ENCODE results near the gene GPR153. TPM values are rescaled to one million over a fixed set of nuclear protein-coding genes. Genes with fewer than 3 reads are reported as not detected.

The GPR153 gene
- total RNA-seq, 1 experiment from 2014 or later: 6.1 TPM

DNA sequence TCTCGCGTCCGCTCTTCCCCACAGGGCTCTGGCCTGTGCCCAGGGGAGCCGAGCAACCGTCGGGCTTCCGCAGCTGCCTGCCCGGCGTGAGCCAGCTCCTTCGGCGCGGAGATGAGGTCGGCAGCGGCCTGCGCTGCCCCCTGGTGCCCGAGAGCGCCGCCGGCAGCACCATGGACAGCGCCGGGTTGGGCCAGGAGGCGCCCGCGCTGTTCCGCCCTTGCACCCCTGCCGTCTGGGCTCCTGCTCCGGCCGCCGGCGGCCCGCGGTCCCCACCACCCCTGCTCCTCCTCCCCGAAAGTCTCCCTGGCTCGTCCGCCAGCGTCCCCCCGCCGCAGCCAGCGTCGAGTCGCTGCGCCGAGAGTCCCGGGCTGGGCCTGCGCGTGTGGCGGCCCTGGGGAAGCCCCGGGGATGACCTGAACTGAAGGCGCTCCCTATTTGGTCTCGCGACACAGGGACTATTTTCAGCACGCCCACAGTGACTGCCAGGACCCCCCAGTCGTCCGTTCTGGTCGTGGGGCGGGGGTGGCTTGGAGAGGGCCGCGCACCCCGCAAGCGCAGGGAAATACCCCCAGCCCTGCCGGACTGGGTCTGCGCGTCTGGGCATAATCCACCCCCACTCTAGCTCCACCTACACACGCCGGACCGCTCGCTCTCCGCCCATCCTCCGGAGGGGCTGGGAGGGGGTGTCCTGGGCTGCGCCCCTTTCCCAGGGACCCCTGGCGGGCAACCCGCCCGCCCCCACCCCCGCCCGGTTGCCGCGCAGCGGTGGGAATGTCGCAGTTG is 15.6 kb downstream of the GPR153 start:
- H4K20me1 ChIP-seq (ENCODE audit: insufficient read depth): no peaks in the 10 kb centered on the region
- H3K27ac ChIP-seq (ENCODE audit: low read depth, low read length): no peak overlapping the region
- H3K9ac ChIP-seq (ENCODE audit: low read length): no peak overlapping the region; the same call in 1 of the 2 replicates
- POLR2A ChIA-PET: no interaction called here
- peak; percentile 57 for DNase-seq (ENCODE audit: low read depth, low spot score)
- peak overlapping the region; percentile 45 for H2AFZ ChIP-seq (ENCODE audit: low read depth, low read length, poor library complexity, severe bottlenecking)
- CTCF ChIA-PET: interaction anchor here (0.6 to 5.0 kb wide), 24 partner anchors 8 to 210 kb away, joined by 3 to 39 read pairs (median 5); partner anchors contain the start of genes HES2, ICMT and RNF207
- no peaks in the 10 kb centered on the region for H3K36me3 ChIP-seq (ENCODE audit: control insufficient read depth in 1 of 2, insufficient read depth in 2 of 2, low read length in 2 of 2)
- H3K4me1 ChIP-seq (ENCODE audit: control insufficient read depth in 1 of 2, insufficient read depth in 2 of 2, low read length in 2 of 2): peaks cover 19 to 51% of the 10 kb centered on the region in 2 experiments; a peak in 3 of 4 replicates
- no peaks in the 10 kb centered on the region for H3K9me3 ChIP-seq (ENCODE audit: control insufficient read depth in 1 of 2, insufficient read depth in 1 of 2, low read depth in 1 of 2, low read length in 2 of 2)
- H3K79me2 ChIP-seq (ENCODE audit: insufficient read depth, low read length): no peaks in the 10 kb centered on the region
- no TSS peak for BruUV-seq (replicated peaks)
- RAD21 ChIA-PET (ENCODE audit: low non-redundant PET in 1 of 2, low total read pairs in 2 of 2, uncharacterized antibody in 2 of 2, unreplicated experiment in 2 of 2): interaction anchor here (0.6 to 2.8 kb wide), 11 partner anchors 8 to 195 kb away, joined by 3 to 10 read pairs (median 5); partner anchors contain the start of gene ACOT7 (in 1 of the 2)
- intact Hi-C loops (cut with micrococcal nuclease): loop anchor here (1.0 to 5.0 kb wide), 4 partner anchors 40 to 962 kb away; no protein-coding TSS in a partner anchor
- no peaks in the 10 kb centered on the region for H3K9me2 ChIP-seq (ENCODE audit: insufficient read depth)
- H3K27me3 ChIP-seq (ENCODE audit: insufficient read depth, low read length): no peaks in the 10 kb centered on the region
- ATAC-seq: peak; percentile 60
- H3K4me3 ChIP-seq (replicated peaks in 1 of 2; ENCODE audit: low read depth in 1 of 2, low read length in 2 of 2): peak overlapping the region; percentile 45 to 55
- peak overlapping the region; percentile 90 for H3K4me2 ChIP-seq (ENCODE audit: low read length)
- TF ChIP-seq ATF3 (IDR thresholded peaks at IDR 0.05) (no peak), SP1 (IDR thresholded peaks at IDR 0.05; ENCODE audit: low read depth) (no peak), ZNF274 (IDR thresholded peaks at IDR 0.05; ENCODE audit: low read depth, low read length) (no peak), YY1 (IDR thresholded peaks at IDR 0.05; ENCODE audit: extremely low read depth, insufficient replicate concordance, low read depth, low read length) (peak; percentile 43), EGR1 (IDR thresholded peaks at IDR 0.05; ENCODE audit: low read depth) (0 out of 2 replicates have a peak, but pooled peaks have one; percentile 30), SIN3A (IDR thresholded peaks at IDR 0.05; ENCODE audit: low read depth) (peak; percentile 95), EZH2phosphoT487 (IDR thresholded peaks at IDR 0.05; ENCODE audit: borderline replicate concordance) (no peak), CEBPB (IDR thresholded peaks at IDR 0.05; ENCODE audit: low read depth) (no peak), FOSL1 (IDR thresholded peaks at IDR 0.05; ENCODE audit: low read depth) (no peak), CBX3 (IDR thresholded peaks at IDR 0.05; ENCODE audit: low read depth) (no peak; the same call in 1 of the 2 replicates), ZFX (IDR thresholded peaks at IDR 0.05) (peak; percentile 42; the same call in 1 of the 2 replicates), RAD21 (IDR thresholded peaks at IDR 0.05; ENCODE audit: low read depth) (peak; percentile 96), TCF7L2 (IDR thresholded peaks at IDR 0.05; ENCODE audit: borderline replicate concordance, extremely low read depth, insufficient read depth, insufficient read length) (peak; percentile 40), POLR2A (IDR thresholded peaks at IDR 0.05; ENCODE audit: borderline replicate concordance, extremely low read depth, insufficient read depth, insufficient read length) (no peak), JUND (IDR thresholded peaks at IDR 0.05) (no peak), ELF1 (IDR thresholded peaks at IDR 0.05; ENCODE audit: borderline replicate concordance, low read depth) (no peak)
- TF ChIP-seq, protein P1, sequence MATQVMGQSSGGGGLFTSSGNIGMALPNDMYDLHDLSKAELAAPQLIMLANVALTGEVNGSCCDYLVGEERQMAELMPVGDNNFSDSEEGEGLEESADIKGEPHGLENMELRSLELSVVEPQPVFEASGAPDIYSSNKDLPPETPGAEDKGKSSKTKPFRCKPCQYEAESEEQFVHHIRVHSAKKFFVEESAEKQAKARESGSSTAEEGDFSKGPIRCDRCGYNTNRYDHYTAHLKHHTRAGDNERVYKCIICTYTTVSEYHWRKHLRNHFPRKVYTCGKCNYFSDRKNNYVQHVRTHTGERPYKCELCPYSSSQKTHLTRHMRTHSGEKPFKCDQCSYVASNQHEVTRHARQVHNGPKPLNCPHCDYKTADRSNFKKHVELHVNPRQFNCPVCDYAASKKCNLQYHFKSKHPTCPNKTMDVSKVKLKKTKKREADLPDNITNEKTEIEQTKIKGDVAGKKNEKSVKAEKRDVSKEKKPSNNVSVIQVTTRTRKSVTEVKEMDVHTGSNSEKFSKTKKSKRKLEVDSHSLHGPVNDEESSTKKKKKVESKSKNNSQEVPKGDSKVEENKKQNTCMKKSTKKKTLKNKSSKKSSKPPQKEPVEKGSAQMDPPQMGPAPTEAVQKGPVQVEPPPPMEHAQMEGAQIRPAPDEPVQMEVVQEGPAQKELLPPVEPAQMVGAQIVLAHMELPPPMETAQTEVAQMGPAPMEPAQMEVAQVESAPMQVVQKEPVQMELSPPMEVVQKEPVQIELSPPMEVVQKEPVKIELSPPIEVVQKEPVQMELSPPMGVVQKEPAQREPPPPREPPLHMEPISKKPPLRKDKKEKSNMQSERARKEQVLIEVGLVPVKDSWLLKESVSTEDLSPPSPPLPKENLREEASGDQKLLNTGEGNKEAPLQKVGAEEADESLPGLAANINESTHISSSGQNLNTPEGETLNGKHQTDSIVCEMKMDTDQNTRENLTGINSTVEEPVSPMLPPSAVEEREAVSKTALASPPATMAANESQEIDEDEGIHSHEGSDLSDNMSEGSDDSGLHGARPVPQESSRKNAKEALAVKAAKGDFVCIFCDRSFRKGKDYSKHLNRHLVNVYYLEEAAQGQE (IDR thresholded peaks at IDR 0.05; ENCODE audit: low read depth): peak; percentile 95
- TF ChIP-seq, protein P2, sequence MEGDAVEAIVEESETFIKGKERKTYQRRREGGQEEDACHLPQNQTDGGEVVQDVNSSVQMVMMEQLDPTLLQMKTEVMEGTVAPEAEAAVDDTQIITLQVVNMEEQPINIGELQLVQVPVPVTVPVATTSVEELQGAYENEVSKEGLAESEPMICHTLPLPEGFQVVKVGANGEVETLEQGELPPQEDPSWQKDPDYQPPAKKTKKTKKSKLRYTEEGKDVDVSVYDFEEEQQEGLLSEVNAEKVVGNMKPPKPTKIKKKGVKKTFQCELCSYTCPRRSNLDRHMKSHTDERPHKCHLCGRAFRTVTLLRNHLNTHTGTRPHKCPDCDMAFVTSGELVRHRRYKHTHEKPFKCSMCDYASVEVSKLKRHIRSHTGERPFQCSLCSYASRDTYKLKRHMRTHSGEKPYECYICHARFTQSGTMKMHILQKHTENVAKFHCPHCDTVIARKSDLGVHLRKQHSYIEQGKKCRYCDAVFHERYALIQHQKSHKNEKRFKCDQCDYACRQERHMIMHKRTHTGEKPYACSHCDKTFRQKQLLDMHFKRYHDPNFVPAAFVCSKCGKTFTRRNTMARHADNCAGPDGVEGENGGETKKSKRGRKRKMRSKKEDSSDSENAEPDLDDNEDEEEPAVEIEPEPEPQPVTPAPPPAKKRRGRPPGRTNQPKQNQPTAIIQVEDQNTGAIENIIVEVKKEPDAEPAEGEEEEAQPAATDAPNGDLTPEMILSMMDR (IDR thresholded peaks at IDR 0.05 in 2 of 3, conservative IDR thresholded peaks at IDR 0.05 in 1 of 3; ENCODE audit: borderline replicate concordance in 1 of 3, insufficient read depth in 1 of 3, low read depth in 2 of 3, low read length in 2 of 3): peak; percentile 76 to 87 (median 84)
